ENCODE measurements around the gene SETD6. TPM values are rescaled to one million over a fixed set of nuclear protein-coding genes. Genes with fewer than 3 reads are reported as not detected.

SETD6 gene, protein sequence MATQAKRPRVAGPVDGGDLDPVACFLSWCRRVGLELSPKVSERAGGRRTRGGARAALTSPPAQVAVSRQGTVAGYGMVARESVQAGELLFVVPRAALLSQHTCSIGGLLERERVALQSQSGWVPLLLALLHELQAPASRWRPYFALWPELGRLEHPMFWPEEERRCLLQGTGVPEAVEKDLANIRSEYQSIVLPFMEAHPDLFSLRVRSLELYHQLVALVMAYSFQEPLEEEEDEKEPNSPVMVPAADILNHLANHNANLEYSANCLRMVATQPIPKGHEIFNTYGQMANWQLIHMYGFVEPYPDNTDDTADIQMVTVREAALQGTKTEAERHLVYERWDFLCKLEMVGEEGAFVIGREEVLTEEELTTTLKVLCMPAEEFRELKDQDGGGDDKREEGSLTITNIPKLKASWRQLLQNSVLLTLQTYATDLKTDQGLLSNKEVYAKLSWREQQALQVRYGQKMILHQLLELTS
- polyA plus RNA-seq (2011; rRNA removed) (7.4 and 8.2 TPM in 2 replicates), polyA minus RNA-seq (2011; rRNA and poly(A)+ RNA removed) (4.4 and 5.3 TPM in 2 replicates)

- DNase-seq (ENCODE audit: low read depth) = peak; percentile 41
- Histone ChIP-seq H3K4me3 (ENCODE audit: low read depth, low read length) (peak within 1 kb of the TSS; percentile 56), H3K36me3 (ENCODE audit: control insufficient read depth, insufficient read depth, low read length) (peaks cover 12% of the 10 kb centered on the region), H3K27me3 (ENCODE audit: control insufficient read depth, insufficient read depth, low read length) (no peaks in the 10 kb centered on the region)
- POLR2A ChIA-PET = interaction anchor here (0.6 kb wide), 2 partner anchors 134 to 699 kb away, joined by 3 to 7 read pairs; no protein-coding TSS in a partner anchor
- TF ChIP-seq CTCF (IDR thresholded peaks at IDR 0.05; ENCODE audit: insufficient read depth, low read depth, low read length) = peak; percentile 28
- CTCF ChIA-PET = interaction anchor here (1.6 to 5.5 kb wide), 3 partner anchors 124 to 146 kb away, joined by 4 to 30 read pairs (median 8); no protein-coding TSS in a partner anchor
These were observed at the start of gene SETD6 for GRCh38 chr16:58515125-58515870. SETD6 (plus strand) TSS chr16:58515517; CDS start chr16:58515538, 21 bp downstream.

GRCh38 chr16:58465817-58466216 lies 49.5 kb upstream of the SETD6 start:
- H3K4me3 ChIP-seq (ENCODE audit: low read depth, low read length) = no peak overlapping the region
- no peak for DNase-seq (ENCODE audit: low read depth)
- peaks cover 34% of the 10 kb centered on the region for H3K27me3 ChIP-seq (ENCODE audit: control insufficient read depth, insufficient read depth, low read length)
- TF ChIP-seq CTCF (IDR thresholded peaks at IDR 0.05; ENCODE audit: insufficient read depth, low read depth, low read length) = no peak
- ChIA-PET POLR2A (no interaction called here), CTCF (no interaction called here)
- no peaks in the 10 kb centered on the region for H3K36me3 ChIP-seq (ENCODE audit: control insufficient read depth, insufficient read depth, low read length)

GRCh38 chr16:58466396-58466795 lies 48.9 kb upstream of the SETD6 start:
- no peak for TF ChIP-seq CTCF (IDR thresholded peaks at IDR 0.05; ENCODE audit: insufficient read depth, low read depth, low read length)
- Histone ChIP-seq H3K27me3 (ENCODE audit: control insufficient read depth, insufficient read depth, low read length) (peaks cover 34% of the 10 kb centered on the region), H3K36me3 (ENCODE audit: control insufficient read depth, insufficient read depth, low read length) (no peaks in the 10 kb centered on the region), H3K4me3 (ENCODE audit: low read depth, low read length) (no peak overlapping the region)
- no peak for DNase-seq (ENCODE audit: low read depth)
- ChIA-PET POLR2A (no interaction called here), CTCF (no interaction called here)

DNA sequence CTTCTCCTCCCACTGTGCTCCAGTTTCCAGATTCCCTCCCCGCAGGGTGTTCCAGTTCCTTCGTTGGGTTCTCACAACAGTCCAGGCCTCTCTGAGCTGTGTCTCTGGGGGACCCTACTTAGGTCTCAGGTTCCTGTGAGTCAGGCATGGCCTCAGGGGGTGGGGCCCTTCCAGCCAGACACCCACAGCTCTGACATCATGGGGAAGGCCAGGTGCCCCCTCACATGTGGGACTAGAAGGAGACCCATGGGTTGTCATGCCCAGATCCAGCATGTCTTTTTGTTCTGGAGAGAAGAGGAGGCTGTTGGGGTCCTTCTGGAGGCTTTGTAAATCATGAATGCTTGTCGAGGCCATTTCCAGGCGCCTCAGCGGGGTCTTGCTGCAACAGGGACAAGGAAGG lies 47.4 kb upstream of the SETD6 start:
- peaks cover 27% of the 10 kb centered on the region for H3K27me3 ChIP-seq (ENCODE audit: control insufficient read depth, insufficient read depth, low read length)
- no peak for DNase-seq (ENCODE audit: low read depth)
- H3K4me3 ChIP-seq (ENCODE audit: low read depth, low read length) = no peak overlapping the region
- H3K36me3 ChIP-seq (ENCODE audit: control insufficient read depth, insufficient read depth, low read length) = no peaks in the 10 kb centered on the region
- no peak for TF ChIP-seq CTCF (IDR thresholded peaks at IDR 0.05; ENCODE audit: insufficient read depth, low read depth, low read length)
- ChIA-PET CTCF (interaction anchor here (2.2 kb wide), 1 partner anchor 131 kb away, joined by 5 read pairs; no protein-coding TSS in a partner anchor), POLR2A (no interaction called here)
